Stimulated activated memory B cell treated with anti-CD40 and anti-IgM and Interleukin-4, amounts not matched to agents 10 μg/mL and 1 μg/mL and 100 μg/mL, for 72 hours (primary cell): ENCODE results near the gene MRPS15.

Experiments
- ATAC-seq: fragments of 150-1000 bp; cut with Tn5 transposase; 2 replicates; pipeline ENCODE4 v1.10.0; 2021
- H3K27ac Mint-ChIP-seq: one replicate; pipeline ENCODE4 v1.8.0; 2022; ENCODE audit warnings: mild to moderate bottlenecking, mixed read lengths
- H3K27me3 Mint-ChIP-seq: one replicate; pipeline ENCODE4 v1.8.0; 2022; ENCODE audit warnings: mixed read lengths
- H3K36me3 Mint-ChIP-seq: one replicate; pipeline ENCODE4 v1.8.0; 2022; ENCODE audit warnings: mixed read lengths
- H3K4me1 Mint-ChIP-seq: one replicate; pipeline ENCODE4 v1.8.0; 2022; ENCODE audit warnings: mixed read lengths
- H3K4me3 Mint-ChIP-seq: one replicate; pipeline ENCODE4 v1.8.0; 2022; ENCODE audit warnings: mild to moderate bottlenecking, moderate library complexity, mixed read lengths
- H3K9me3 Mint-ChIP-seq: one replicate; pipeline ENCODE4 v1.8.0; 2022; ENCODE audit warnings: mixed read lengths

Gene MRPS15

GRCh38 chr1:36475341-36475740 is 11.2 kb upstream of the MRPS15 start:
- no peaks in the 10 kb centered on the region for H3K36me3 Mint-ChIP-seq
- H3K4me1 Mint-ChIP-seq: no peaks in the 10 kb centered on the region
- no peak overlapping the region for H3K27ac Mint-ChIP-seq
- H3K9me3 Mint-ChIP-seq: no peaks in the 10 kb centered on the region
- ATAC-seq: no peak
- H3K4me3 Mint-ChIP-seq: no peak overlapping the region
- no peaks in the 10 kb centered on the region for H3K27me3 Mint-ChIP-seq

DNA sequence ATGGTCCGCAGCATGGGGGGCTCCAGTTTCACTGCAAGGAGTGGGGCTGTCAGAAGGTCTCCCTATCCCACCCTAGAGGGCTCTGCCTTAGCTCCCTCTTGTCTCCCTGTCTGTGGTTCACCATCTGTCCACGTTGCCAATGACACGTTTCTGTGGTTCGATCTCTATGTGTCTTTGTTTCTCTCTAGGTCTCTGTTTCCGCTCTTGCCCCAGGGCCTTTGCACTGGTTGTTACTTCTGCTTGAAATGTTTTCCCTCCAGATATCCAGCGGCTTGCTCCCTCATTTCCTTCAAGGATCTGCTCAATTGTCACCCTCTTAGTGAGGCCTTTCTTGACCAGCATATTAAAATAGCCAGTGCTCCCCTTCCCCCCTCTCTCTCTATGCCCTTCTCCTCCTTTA is 8.5 kb upstream of the MRPS15 start:
- no peak for ATAC-seq
- no peaks in the 10 kb centered on the region for H3K36me3 Mint-ChIP-seq
- no peaks in the 10 kb centered on the region for H3K9me3 Mint-ChIP-seq
- no peaks in the 10 kb centered on the region for H3K27me3 Mint-ChIP-seq
- H3K27ac Mint-ChIP-seq: no peak overlapping the region
- H3K4me1 Mint-ChIP-seq: no peaks in the 10 kb centered on the region
- H3K4me3 Mint-ChIP-seq: no peak overlapping the region

DNA sequence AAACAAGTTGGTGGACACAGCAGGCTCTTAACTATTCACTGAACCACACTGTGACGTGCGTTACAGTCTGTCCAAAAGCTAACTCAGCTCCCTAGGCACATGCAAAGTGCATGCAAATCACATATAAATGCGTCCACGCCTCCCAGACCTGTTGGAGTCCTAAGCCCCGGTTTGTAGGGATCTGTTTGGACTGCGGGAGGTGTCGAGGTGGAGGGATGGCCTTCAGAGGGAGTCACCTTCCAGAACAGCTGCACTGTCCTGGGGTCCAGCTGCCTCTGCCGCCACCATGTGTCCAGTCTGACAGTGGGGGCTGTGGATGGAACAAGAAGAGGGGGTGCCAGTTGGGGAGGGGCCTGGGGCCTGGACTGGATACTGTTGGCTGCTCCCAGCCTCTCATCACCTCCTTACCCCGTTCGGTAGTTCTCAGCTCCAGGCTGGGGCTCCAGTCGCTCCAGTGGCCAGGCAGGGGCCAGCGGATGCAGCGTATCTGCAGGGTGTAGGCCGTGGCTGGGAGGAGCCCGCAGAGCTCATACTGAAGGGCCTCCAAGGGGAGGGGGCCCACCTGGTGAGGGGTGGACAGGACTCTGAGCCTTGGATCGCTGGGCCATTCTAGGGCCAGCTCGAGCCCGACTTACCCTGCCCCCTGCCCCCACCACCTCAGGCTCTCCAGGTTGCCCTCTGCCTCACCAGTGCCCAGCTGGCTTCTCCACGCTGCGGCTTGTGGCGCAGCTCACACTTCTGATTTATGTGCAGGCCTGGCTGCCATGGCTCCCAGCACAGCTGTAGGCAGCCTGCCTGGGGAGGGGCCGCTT is 7.9 kb upstream of the MRPS15 start:
- no peaks in the 10 kb centered on the region for H3K36me3 Mint-ChIP-seq
- H3K27ac Mint-ChIP-seq: no peak overlapping the region
- no peaks in the 10 kb centered on the region for H3K27me3 Mint-ChIP-seq
- no peaks in the 10 kb centered on the region for H3K9me3 Mint-ChIP-seq
- H3K4me3 Mint-ChIP-seq: no peak overlapping the region
- no peaks in the 10 kb centered on the region for H3K4me1 Mint-ChIP-seq
- ATAC-seq: no peak

DNA sequence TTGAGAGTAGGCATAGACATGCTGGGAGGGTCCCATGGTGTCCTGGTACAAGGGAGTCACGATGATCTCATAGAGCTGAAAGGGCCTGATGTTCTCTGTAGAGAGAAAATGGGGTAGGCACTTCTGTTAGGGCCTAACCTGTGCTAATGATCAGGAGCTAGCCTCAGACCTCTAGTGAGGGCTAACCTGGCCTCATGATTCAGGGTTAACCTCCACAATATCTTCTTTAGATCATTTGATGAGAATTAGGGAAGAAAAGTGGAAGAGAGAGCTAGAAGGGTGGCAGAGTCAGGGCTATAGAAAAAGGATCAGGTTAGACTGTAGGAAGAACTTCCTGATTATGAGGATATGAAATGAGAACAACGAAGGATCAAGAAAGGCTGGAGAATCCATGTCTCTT is 5.0 kb upstream of the MRPS15 start:
- Mint-ChIP-seq H3K36me3 (peaks cover under 1% of the 10 kb centered on the region), H3K27me3 (no peaks in the 10 kb centered on the region), H3K4me3 (no peak overlapping the region), H3K4me1 (peaks cover under 1% of the 10 kb centered on the region), H3K9me3 (no peaks in the 10 kb centered on the region), H3K27ac (no peak overlapping the region)
- ATAC-seq: no peak

DNA sequence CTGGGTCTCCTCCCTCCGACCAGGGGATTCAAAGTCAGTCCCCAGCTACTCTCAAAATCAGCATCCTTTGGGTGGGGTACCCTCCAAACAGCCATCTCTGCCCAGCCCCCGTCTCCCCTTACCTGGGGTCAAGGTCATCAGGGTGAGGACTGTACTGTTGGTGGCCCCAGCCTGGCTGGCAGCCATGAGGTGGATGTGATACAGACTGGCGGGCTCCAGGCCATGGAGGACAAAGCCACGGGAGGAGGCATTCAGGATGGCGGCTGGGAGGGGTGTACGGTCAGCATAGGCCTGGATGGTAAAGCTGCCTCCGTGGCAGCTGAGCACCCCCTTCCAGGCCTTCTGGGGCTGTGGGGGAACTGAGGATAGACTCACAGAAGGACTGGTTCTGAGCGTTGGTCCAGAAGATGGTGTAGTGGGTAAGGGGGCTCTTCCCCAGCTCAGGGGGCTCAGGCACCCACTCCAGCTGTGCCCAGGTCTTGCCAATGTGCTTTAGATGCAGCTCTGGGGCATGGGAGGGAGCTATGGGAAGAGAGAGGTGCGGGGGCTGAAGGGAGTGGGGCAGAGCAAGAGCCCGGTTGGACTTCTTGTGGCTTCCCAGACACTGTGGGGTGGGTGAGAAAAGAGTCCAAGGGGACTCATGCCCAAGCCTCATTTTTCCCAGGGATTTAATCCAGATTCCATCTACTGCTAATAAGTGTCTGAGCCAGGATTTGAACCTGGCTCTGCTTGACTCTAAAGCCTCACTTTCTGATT is 3.7 kb upstream of the MRPS15 start:
- no peaks in the 10 kb centered on the region for H3K9me3 Mint-ChIP-seq
- H3K4me1 Mint-ChIP-seq: peaks cover 11% of the 10 kb centered on the region

DNA sequence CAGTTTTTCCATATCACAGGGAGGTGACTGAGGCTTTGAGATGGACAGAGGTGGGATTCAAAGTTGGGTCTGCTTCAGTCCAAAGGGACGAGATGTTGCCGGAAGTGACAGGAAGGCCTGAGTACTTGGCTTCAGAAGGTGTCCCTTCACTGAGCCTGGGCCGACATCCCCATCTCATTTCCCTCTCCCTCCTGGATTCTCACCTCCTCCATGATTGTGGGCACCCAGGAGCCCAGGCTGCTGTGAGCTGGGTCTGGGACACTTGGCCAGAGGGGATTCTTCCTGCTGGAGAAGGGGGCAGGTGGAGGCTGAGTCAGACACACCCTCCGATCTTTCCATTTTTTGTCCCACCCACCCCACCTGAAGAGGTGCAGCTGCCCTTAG is 2.8 kb upstream of the MRPS15 start:
- ATAC-seq: no peak
- Mint-ChIP-seq H3K27ac (peak overlapping the region; percentile 61), H3K27me3 (no peaks in the 10 kb centered on the region), H3K9me3 (no peaks in the 10 kb centered on the region), H3K36me3 (peaks cover 10% of the 10 kb centered on the region), H3K4me1 (peaks cover 16% of the 10 kb centered on the region), H3K4me3 (no peak overlapping the region)

More for the DNA sequence above, 3.7 kb upstream of the MRPS15 start:
- H3K27me3 Mint-ChIP-seq: no peaks in the 10 kb centered on the region
- peaks cover 6% of the 10 kb centered on the region for H3K36me3 Mint-ChIP-seq
- peak overlapping the region; percentile 61 for H3K27ac Mint-ChIP-seq
- no peak overlapping the region for H3K4me3 Mint-ChIP-seq
- ATAC-seq: no peak

DNA sequence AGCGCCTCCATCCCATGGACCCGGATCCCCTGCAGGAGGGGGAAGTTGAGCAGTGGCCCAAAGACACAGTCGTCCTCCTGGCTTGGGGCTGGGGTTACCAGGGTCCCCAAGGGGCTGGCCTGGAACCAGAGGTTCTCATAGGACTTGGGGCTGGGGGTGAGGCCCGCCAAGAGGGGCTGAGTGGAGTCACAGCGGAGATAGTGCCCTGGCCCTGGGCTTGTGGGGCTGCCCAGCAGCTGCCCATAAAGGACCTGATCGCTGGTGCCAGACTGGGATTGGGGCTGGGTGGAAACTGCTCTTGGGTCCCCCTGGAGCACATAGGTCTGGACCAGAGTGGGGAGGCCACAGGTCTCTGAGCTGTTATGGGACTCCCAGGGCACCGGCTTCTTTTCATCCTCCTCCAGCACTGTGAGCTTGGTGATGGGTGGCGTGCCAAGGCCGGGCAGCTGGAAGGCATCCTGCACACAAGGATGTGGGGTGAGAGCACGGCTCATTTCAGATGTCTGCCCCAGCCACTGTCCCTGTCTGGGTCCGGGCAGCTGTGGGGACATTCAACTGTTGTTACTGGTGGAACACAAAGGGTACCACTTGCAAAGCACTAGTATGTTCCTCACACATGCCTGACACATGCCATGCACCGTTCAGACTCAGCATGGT is 2.3 kb upstream of the MRPS15 start:
- Mint-ChIP-seq H3K27ac (peak overlapping the region; percentile 61), H3K4me1 (peaks cover 18% of the 10 kb centered on the region), H3K27me3 (no peaks in the 10 kb centered on the region), H3K36me3 (peaks cover 15% of the 10 kb centered on the region), H3K4me3 (no peak overlapping the region), H3K9me3 (no peaks in the 10 kb centered on the region)
- ATAC-seq: no peak

- peaks cover 21% of the 10 kb centered on the region for H3K36me3 Mint-ChIP-seq
- no peak for ATAC-seq
- no peaks in the 10 kb centered on the region for H3K9me3 Mint-ChIP-seq
- H3K4me1 Mint-ChIP-seq: peaks cover 22% of the 10 kb centered on the region
- H3K4me3 Mint-ChIP-seq: no peak overlapping the region
- H3K27ac Mint-ChIP-seq: peak overlapping the region; percentile 99
- H3K27me3 Mint-ChIP-seq: no peaks in the 10 kb centered on the region
Observed at GRCh38 chr1:36465731-36466369, 1.7 kb upstream of the MRPS15 start.

DNA sequence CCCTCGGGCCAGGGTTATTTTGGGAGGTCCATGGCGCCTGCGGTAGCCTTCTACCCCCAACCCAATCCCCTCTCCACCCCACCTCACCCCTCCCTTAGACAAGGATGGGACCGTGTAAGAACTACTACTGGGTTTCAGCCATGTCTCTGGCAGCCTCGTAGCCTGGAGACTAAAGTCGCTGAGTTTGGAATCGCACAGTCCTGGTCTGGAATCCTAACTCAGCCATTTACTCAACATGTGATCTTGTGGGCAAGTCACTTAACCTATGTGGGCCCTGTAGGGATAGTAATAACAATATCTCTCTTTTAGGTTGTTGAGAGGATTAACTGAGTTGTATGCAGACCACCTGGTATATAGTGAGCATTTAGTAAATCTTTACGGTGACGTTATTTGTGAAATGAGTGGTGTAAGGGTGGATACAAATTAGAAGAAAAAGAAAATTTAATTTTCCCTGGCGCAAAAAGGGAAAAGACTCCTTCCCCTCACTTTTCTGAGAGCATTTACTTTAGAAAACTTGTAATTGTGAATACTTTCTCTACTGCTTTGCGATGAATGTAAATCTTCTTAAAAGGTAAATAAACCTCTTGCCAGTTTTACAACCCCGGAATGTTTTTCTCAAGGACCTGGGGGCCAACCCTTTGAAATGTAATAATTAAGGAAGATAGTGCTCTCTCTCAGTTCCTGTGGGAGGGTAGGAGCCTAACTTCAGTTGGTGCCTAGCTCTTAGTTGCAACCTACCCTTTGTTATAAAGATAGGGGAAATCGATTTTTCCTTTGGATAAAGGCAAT is 615 bp upstream of the MRPS15 start:
- Mint-ChIP-seq H3K36me3 (peaks cover 31% of the 10 kb centered on the region), H3K4me3 (peak overlapping the region; percentile 99)

GRCh38 chr1:36463463-36463802 is 751 bp downstream of the MRPS15 start:
- H3K4me1 Mint-ChIP-seq: peaks cover 36% of the 10 kb centered on the region
- H3K27ac Mint-ChIP-seq: peak overlapping the region; percentile 99
- peak overlapping the region; percentile 99 for H3K4me3 Mint-ChIP-seq
- H3K27me3 Mint-ChIP-seq: no peaks in the 10 kb centered on the region
- no peak for ATAC-seq
- peaks cover 43% of the 10 kb centered on the region for H3K36me3 Mint-ChIP-seq
- H3K9me3 Mint-ChIP-seq: no peaks in the 10 kb centered on the region

More for the DNA sequence above, 615 bp upstream of the MRPS15 start:
- H3K9me3 Mint-ChIP-seq: no peaks in the 10 kb centered on the region
- ATAC-seq: peak; percentile 68
- peak overlapping the region; percentile 99 for H3K27ac Mint-ChIP-seq
- no peaks in the 10 kb centered on the region for H3K27me3 Mint-ChIP-seq
- H3K4me1 Mint-ChIP-seq: peaks cover 25% of the 10 kb centered on the region

GRCh38 chr1:36458910-36459309 is 5.3 kb downstream of the MRPS15 start:
- ATAC-seq: peak; percentile 70
- Mint-ChIP-seq H3K9me3 (no peaks in the 10 kb centered on the region), H3K27ac (peak overlapping the region; percentile 76), H3K27me3 (no peaks in the 10 kb centered on the region), H3K4me1 (peaks cover 36% of the 10 kb centered on the region), H3K36me3 (peaks cover 65% of the 10 kb centered on the region), H3K4me3 (no peak overlapping the region)

- H3K27ac Mint-ChIP-seq: peak overlapping the region; percentile 76
- no peaks in the 10 kb centered on the region for H3K9me3 Mint-ChIP-seq
- no peaks in the 10 kb centered on the region for H3K27me3 Mint-ChIP-seq
- peaks cover 29% of the 10 kb centered on the region for H3K4me1 Mint-ChIP-seq
- H3K4me3 Mint-ChIP-seq: no peak overlapping the region
- H3K36me3 Mint-ChIP-seq: peaks cover 62% of the 10 kb centered on the region
- no peak for ATAC-seq
Observed at GRCh38 chr1:36457691-36458090, 6.5 kb downstream of the MRPS15 start.

- Mint-ChIP-seq H3K9me3 (no peaks in the 10 kb centered on the region), H3K36me3 (peaks cover 53% of the 10 kb centered on the region), H3K27me3 (no peaks in the 10 kb centered on the region), H3K27ac (no peak overlapping the region), H3K4me1 (peaks cover 26% of the 10 kb centered on the region), H3K4me3 (no peak overlapping the region)
- no peak for ATAC-seq
Observed at GRCh38 chr1:36456391-36456928, 7.7 kb downstream of the MRPS15 start.

- no peaks in the 10 kb centered on the region for H3K9me3 Mint-ChIP-seq
- H3K4me3 Mint-ChIP-seq: no peak overlapping the region
- H3K36me3 Mint-ChIP-seq: peaks cover 42% of the 10 kb centered on the region
- ATAC-seq: no peak
- H3K27me3 Mint-ChIP-seq: no peaks in the 10 kb centered on the region
- peaks cover 23% of the 10 kb centered on the region for H3K4me1 Mint-ChIP-seq
- H3K27ac Mint-ChIP-seq: no peak overlapping the region
Observed at GRCh38 chr1:36455386-36455785, 8.8 kb downstream of the MRPS15 start.
